Measurements from ENCODE around the gene ARL14EPL.

The ARL14EPL gene

GRCh38 chr5:116032094-116032517 is at the start of gene ARL14EPL:
TSS of gene ARL14EPL (plus strand) at chr5:116032472. CDS start at chr5:116051466, 18,994 bp downstream.
- DNase-seq (ENCODE audit: low spot score), result peak; percentile 39

DNA sequence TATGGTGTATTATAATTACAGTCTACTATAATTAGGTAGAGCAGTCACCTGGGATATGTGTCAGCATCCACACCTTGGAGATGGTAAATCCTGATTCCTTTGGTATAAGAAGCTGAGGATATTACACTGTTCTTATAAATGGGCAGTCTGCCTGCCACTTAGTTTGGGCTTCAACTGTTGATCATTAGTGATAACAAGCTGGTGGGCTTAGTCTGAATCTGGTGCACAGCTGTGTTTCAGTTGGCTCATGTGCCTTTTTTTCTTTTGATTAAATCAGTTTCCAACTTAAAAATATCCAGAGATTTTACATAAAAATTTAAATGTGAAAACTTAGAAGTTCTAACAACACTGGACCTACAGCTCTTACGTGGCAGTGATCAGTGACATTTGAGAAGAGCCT is 48.8 kb upstream of the ARL14EPL start:
- DNase-seq (ENCODE audit: low spot score), result no peak

- DNase-seq (ENCODE audit: low spot score), result no peak
These were observed 46.2 kb upstream of the ARL14EPL start for GRCh38 chr5:115985802-115986757.

DNA sequence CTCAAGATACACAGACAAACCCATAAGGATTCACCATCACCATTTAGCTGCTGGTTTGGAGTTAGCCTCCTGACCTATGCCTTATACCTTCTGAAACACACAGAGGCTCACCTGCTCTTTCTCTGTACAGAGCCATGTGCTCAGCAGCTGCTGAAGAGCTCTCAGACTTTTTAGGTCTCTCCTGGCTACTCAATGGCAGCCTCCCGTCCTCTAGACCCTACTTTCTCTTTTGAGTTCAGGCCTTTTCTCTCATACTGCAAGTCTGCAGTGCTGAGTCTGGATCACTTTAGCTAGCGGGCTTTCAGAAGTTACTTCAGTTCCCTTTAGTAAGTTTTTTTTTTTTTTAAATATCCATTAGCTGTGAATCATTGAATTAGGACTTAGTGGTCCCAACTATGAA is 44.3 kb upstream of the ARL14EPL start:
- DNase-seq (ENCODE audit: low spot score), result no peak

DNA sequence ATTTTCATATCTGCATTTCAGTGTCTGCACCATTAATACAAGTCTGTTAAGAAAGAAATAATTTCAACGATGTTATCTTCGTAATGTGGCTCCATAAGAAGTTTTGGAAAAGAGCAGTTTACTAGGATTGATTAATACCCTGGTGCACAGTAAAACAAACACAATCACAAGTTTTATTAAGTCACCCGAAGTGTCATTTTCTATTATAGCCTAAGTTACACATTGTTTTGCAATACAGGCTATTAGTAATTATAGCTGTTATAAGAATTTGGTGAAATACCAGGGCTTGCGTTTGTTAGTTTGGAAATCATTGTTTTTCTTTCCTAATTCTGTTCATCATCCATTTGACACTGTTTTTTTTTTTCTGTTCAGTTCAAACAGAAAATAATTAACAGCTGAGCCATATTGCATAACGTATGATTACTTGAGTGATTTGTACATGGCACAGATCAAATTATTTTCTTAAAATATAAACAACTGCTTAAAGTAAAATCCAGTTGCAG is 39.4 kb upstream of the ARL14EPL start:
- no peak for DNase-seq (ENCODE audit: low spot score)

DNA sequence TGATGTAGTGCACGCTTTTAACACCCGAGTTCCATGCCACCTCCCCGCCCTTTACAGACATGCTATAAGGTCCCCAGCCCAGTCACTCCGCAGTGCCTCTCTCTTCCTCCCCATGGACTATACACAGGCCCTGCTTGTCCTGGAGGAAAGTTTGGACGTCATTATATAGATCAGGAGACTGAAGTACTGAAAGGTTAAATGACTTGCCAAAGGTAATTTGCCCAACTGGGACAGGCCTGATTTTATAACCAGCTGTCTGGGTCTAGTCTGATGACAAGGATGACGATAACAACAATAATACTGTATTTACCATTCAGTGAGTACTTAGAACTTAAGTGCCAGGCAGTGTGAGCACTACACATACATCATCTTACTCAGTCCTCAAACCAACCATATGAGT is 36.9 kb upstream of the ARL14EPL start:
- no peak for DNase-seq (ENCODE audit: low spot score)

DNA sequence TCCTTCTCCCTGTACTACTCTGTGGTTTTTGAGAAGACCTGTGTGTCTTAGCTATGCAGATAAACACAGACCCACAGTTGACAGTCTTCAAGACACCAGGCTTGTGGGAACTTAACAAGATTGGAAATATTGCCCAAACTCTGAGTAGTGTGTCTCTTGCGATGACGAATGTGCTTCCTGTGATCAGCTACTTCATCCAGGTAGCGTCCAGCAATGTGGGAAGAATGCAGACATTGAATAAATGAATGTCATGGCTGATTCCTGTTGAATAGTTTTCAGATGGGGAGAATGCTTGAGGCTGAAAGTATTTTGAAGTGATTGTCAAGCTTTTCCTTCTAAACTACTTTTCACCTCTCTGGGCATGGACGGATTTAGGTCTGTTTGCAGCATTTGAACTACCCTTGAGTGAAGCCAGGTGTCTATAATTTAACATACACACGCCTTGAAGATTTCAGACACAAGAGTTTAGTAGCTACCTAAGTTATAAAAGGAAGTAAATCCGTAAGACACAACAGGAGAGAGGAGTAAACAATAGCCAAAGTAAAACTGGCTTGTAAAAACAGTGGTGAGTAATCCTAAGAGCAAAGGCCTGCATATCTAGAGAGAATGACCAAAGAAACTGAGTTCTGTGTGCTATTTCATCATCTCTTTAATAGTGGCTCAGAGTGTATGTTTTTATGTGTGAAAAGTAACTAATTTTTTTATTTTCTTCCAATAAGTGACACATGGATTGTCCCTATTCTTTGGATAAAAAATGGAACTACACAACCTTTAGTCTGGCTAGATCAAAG is 30.0 kb upstream of the ARL14EPL start:
- DNase-seq (ENCODE audit: low spot score), result no peak

- no peak for DNase-seq (ENCODE audit: low spot score)
These were observed 28.0 kb upstream of the ARL14EPL start for GRCh38 chr5:116004248-116004647.

DNA sequence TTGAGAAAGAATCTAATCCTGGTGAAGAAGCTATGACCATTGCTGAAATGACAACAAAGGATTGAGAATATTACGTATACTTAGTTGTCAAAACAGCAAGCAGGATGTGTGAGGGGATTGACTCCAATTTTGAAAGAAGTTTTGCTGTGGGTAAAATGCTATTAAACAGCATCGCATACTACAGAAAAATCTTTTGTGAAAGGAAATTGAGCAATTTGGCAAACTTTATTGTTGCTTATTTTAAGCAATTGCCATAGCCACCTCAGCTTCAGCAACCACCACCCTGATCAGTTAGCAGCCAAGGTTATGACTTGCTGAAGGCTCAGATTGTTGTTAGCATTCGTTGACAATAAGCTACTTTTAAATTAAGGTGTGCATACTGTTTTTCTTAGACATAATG is 22.5 kb upstream of the ARL14EPL start:
- no peak for DNase-seq (ENCODE audit: low spot score)

- no peak for DNase-seq (ENCODE audit: low spot score)
These were observed 21.2 kb upstream of the ARL14EPL start for GRCh38 chr5:116011046-116011445.

GRCh38 chr5:116013207-116013785 is 19.0 kb upstream of the ARL14EPL start:
- DNase-seq (ENCODE audit: low spot score), result no peak

- no peak for DNase-seq (ENCODE audit: low spot score)
These were observed 18.3 kb upstream of the ARL14EPL start for GRCh38 chr5:116013936-116014335.

GRCh38 chr5:116023619-116024018 is 8.7 kb upstream of the ARL14EPL start:
- no peak for DNase-seq (ENCODE audit: low spot score)

- no peak for DNase-seq (ENCODE audit: low spot score)
These were observed 6.4 kb upstream of the ARL14EPL start for GRCh38 chr5:116025866-116026265.

GRCh38 chr5:116032991-116033390 is 719 bp downstream of the ARL14EPL start:
- DNase-seq (ENCODE audit: low spot score), result no peak

GRCh38 chr5:116035123-116035522 is 2.9 kb downstream of the ARL14EPL start:
- no peak for DNase-seq (ENCODE audit: low spot score)

GRCh38 chr5:116037236-116037822 is 5.1 kb downstream of the ARL14EPL start:
- DNase-seq (ENCODE audit: low spot score), result no peak

DNA sequence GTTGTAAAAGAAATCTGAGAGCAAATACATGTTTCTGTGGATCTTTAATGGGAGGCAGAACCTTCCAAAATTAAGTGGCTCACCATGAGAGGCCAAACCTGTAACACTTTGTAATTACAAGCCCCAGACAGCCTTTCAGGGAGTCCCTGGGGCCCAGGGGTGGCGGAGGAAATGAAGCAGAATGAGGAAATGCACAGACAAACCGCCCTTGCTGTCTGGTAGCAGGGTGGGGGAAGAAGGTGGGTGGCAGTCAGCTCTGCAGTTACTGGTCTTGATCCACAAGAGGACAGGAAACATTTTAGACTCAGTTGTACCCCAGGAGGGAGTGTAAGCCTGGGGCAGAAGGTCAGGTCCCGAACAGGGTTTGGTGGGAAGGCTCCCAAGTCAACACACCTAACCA is 6.5 kb downstream of the ARL14EPL start:
- no peak for DNase-seq (ENCODE audit: low spot score)

DNA sequence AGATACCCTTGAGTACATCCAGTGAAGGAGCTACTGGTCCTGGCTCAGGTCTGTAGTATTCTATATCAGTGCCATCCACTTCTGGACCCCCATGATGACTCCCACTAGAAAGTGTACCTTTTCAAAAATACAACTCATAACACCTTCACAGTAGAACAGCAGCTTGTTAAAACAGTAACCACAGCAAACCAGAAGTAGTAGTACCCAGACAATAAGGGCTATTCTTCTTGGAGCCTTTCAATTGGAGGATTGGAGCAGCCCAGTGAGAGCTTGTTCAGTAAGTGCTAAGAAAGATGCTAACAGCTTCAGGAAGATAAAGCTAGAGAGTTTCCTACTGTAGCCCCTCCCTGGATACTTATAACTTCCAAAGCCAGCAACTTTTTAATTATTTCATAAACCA is 10.1 kb downstream of the ARL14EPL start:
- DNase-seq (ENCODE audit: low spot score), result no peak

- DNase-seq (ENCODE audit: low spot score), result no peak
These were observed 11.8 kb downstream of the ARL14EPL start for GRCh38 chr5:116044073-116044472.

GRCh38 chr5:116045821-116046220 is 13.5 kb downstream of the ARL14EPL start:
- DNase-seq (ENCODE audit: low spot score), result no peak

- DNase-seq (ENCODE audit: low spot score), result no peak
These were observed 14.0 kb downstream of the ARL14EPL start for GRCh38 chr5:116046261-116046660.
